ENCODE results near the gene IQCF5.
"Not testable (repeated sequence)": the region's sequence is repeated elsewhere in the genome, so short reads cannot be mapped to it uniquely, and the experiment has no call there.

Gene IQCF5

DNA sequence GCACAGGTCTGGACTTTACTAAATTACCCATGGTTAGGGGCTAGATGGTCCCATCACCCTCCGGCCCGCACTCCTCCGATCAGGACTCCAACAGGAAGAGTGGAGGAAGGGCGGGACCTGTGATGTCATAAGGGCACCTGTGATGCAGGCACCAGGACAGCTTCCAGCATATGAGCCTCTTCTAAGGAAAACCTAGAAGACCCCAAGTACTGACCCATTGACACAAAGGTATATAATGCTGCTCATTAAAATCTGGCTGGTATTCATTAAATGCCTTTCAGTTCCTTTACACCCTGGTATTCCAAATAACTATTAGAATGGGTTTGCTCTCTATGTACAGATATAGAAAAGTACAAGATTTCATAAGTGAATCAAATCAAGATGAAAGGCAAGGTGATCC is at the start of gene IQCF5:
IQCF5 (minus strand) TSS at position 101 of the 400 bp plus-strand sequence; CDS start at position 31, 70 bp downstream.
- H3K4me1 ChIP-seq (ENCODE audit: insufficient read depth, insufficient read length) = peaks cover 5% of the 10 kb centered on the region
- H3K4me3 ChIP-seq (ENCODE audit: insufficient read length, low read depth) = no peak within 1 kb of the TSS
- no peak within 1 kb of the TSS for H3K9ac ChIP-seq (ENCODE audit: insufficient read length, low read depth)
- H3K9me3 ChIP-seq (ENCODE audit: insufficient read depth, low read length) = no peaks in the 10 kb centered on the region
- no peak for DNase-seq (ENCODE audit: low read depth, low spot score)
- no peak for TF ChIP-seq SUZ12 (IDR thresholded peaks at IDR 0.05; ENCODE audit: extremely low read depth, insufficient read depth, insufficient read length)
- no peak for TF ChIP-seq YY1 (IDR thresholded peaks at IDR 0.05; ENCODE audit: insufficient read depth, insufficient read length)
- no peak for TF ChIP-seq ZNF274 (IDR thresholded peaks at IDR 0.05; ENCODE audit: low read depth, low read length)
- H3K36me3 ChIP-seq (ENCODE audit: insufficient read depth, insufficient read length, low read length) = no peaks in the 10 kb centered on the region
- no peaks in the 10 kb centered on the region for H3K27me3 ChIP-seq (ENCODE audit: insufficient read depth, insufficient read length)

DNA sequence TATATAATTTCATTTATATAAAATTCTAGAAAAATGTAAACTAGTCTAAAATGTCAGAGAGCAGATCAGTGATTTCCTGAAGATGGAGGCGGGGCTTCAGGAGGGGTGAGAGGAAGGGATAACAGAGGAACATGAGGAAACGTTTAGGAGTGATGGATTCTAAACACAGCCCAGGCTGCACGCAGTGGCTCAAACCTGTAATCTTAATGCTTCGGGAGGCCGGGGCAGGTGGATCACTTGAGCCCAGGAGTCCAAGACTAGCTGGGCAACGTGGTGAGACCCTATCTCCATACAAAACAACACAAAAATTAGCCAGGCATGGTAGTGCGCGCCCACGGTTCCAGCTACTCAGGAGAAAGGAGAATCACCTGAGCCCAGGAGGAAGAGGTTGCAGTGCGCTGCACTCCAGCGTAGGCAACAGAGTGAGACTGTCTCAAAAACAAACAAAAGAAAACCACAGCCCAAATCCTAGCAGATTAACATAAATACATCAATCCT is 45.7 kb upstream of the IQCF5 start:
- no peaks in the 10 kb centered on the region for H3K4me1 ChIP-seq (ENCODE audit: insufficient read depth, insufficient read length)
- no peak for DNase-seq (ENCODE audit: low read depth, low spot score)
- H3K36me3 ChIP-seq (ENCODE audit: insufficient read depth, insufficient read length, low read length) = no peaks in the 10 kb centered on the region
- H3K27me3 ChIP-seq (ENCODE audit: insufficient read depth, insufficient read length) = no peaks in the 10 kb centered on the region
- no peak overlapping the region for H3K4me3 ChIP-seq (ENCODE audit: insufficient read length, low read depth)
- H3K9ac ChIP-seq (ENCODE audit: insufficient read length, low read depth) = no peak overlapping the region
- H3K9me3 ChIP-seq (ENCODE audit: insufficient read depth, low read length) = no peaks in the 10 kb centered on the region
- TF ChIP-seq SUZ12 (IDR thresholded peaks at IDR 0.05; ENCODE audit: extremely low read depth, insufficient read depth, insufficient read length) (no peak), ZNF274 (IDR thresholded peaks at IDR 0.05; ENCODE audit: low read depth, low read length) (no peak), YY1 (IDR thresholded peaks at IDR 0.05; ENCODE audit: insufficient read depth, insufficient read length) (no peak)

DNA sequence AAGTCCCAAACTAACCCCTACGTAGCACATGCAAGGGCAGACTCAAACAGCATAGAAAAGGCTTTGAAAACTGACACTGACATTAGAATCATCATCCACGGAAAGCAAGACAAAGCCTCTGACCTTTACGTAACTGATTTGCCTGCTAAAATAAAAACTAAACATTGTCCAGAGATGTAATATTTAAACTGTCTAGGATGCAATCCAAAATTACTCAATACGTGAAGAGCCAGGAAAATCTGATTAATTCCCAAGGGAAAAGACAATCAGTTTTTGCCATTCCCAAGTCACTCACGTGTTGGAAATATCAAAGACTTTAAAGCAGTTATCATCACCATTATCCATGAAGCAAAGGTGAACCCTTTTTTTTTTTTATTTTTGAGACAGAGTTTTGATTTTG is 41.0 kb upstream of the IQCF5 start:
- no peaks in the 10 kb centered on the region for H3K36me3 ChIP-seq (ENCODE audit: insufficient read depth, insufficient read length, low read length)
- no peak overlapping the region for H3K4me3 ChIP-seq (ENCODE audit: insufficient read length, low read depth)
- no peaks in the 10 kb centered on the region for H3K27me3 ChIP-seq (ENCODE audit: insufficient read depth, insufficient read length)
- TF ChIP-seq ZNF274 (IDR thresholded peaks at IDR 0.05; ENCODE audit: low read depth, low read length) (no peak), SUZ12 (IDR thresholded peaks at IDR 0.05; ENCODE audit: extremely low read depth, insufficient read depth, insufficient read length) (no peak), YY1 (IDR thresholded peaks at IDR 0.05; ENCODE audit: insufficient read depth, insufficient read length) (no peak)
- DNase-seq (ENCODE audit: low read depth, low spot score) = no peak
- no peak overlapping the region for H3K9ac ChIP-seq (ENCODE audit: insufficient read length, low read depth)
- H3K9me3 ChIP-seq (ENCODE audit: insufficient read depth, low read length) = no peaks in the 10 kb centered on the region
- H3K4me1 ChIP-seq (ENCODE audit: insufficient read depth, insufficient read length) = no peaks in the 10 kb centered on the region

DNA sequence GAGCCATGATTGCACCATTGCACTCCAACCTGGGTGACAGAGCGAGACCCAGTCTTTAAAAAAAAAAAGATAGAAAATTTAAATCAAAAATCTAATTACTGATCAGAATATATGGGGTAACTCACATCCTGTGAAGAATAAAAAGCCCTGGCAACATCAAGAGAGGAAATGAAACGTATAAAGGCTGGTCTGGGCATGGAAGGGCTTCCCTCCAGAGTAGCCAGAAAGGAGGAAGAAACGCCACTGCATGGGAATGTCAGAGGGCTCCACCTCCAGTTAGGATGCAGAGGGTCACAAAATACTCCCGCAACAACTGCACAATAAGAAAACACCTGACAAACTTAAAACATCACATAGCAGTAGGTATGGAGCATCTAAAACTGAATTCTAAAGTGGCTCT is 32.6 kb upstream of the IQCF5 start:
- Histone ChIP-seq H3K9me3 (ENCODE audit: insufficient read depth, low read length) (peaks cover 7% of the 10 kb centered on the region; the same call in 1 of the 2 replicates), H3K27me3 (ENCODE audit: insufficient read depth, insufficient read length) (no peaks in the 10 kb centered on the region), H3K4me3 (ENCODE audit: insufficient read length, low read depth) (no peak overlapping the region), H3K4me1 (ENCODE audit: insufficient read depth, insufficient read length) (no peaks in the 10 kb centered on the region), H3K36me3 (ENCODE audit: insufficient read depth, insufficient read length, low read length) (no peaks in the 10 kb centered on the region), H3K9ac (ENCODE audit: insufficient read length, low read depth) (no peak overlapping the region)
- TF ChIP-seq ZNF274 (IDR thresholded peaks at IDR 0.05; ENCODE audit: low read depth, low read length) = no peak
- no peak for TF ChIP-seq SUZ12 (IDR thresholded peaks at IDR 0.05; ENCODE audit: extremely low read depth, insufficient read depth, insufficient read length)
- TF ChIP-seq YY1 (IDR thresholded peaks at IDR 0.05; ENCODE audit: insufficient read depth, insufficient read length) = no peak
- no peak for DNase-seq (ENCODE audit: low read depth, low spot score)

DNA sequence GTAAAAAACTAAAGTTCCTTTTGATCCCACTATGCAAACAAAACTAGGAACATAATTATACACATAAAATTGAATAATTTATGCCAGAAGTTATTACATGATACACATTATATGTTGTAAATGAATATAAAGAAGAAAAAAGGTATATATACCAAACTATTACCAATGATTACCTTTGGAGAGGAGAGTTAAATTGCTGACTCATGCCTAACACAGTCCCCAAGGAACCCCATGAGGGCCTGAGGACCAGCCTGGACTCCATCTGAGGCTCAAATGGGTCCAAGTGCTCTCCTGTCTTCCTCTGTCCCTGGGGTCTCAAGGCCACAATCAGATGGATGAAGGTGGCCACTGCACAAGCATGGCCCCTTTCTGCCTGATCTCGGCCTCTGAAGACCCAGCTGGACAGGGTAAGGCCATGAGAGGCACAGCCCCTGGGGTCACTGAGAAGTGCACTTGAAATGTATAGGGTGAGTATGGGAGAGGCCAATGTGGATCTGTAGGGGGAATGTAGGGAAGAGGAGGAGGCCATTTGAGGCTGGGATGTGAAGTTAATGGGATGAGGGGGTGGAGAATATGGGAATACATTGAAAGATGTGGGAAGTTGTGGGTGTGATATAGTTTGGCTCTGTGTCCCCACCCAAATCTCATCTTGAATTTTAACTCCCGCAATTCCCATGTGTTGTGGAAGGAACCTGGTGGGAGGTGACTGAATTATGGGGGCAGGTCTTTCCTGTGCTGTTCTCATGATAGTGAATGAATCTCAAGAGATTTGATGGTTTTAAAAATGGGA is 28.8 kb upstream of the IQCF5 start:
- Histone ChIP-seq H3K36me3 (ENCODE audit: insufficient read depth, insufficient read length, low read length) (no peaks in the 10 kb centered on the region), H3K9ac (ENCODE audit: insufficient read length, low read depth) (no peak overlapping the region), H3K4me1 (ENCODE audit: insufficient read depth, insufficient read length) (no peaks in the 10 kb centered on the region), H3K9me3 (ENCODE audit: insufficient read depth, low read length) (peaks cover 7% of the 10 kb centered on the region; the same call in 1 of the 2 replicates), H3K4me3 (ENCODE audit: insufficient read length, low read depth) (no peak overlapping the region), H3K27me3 (ENCODE audit: insufficient read depth, insufficient read length) (no peaks in the 10 kb centered on the region)
- TF ChIP-seq ZNF274 (IDR thresholded peaks at IDR 0.05; ENCODE audit: low read depth, low read length) (no peak), SUZ12 (IDR thresholded peaks at IDR 0.05; ENCODE audit: extremely low read depth, insufficient read depth, insufficient read length) (no peak), YY1 (IDR thresholded peaks at IDR 0.05; ENCODE audit: insufficient read depth, insufficient read length) (no peak)
- no peak for DNase-seq (ENCODE audit: low read depth, low spot score)

DNA sequence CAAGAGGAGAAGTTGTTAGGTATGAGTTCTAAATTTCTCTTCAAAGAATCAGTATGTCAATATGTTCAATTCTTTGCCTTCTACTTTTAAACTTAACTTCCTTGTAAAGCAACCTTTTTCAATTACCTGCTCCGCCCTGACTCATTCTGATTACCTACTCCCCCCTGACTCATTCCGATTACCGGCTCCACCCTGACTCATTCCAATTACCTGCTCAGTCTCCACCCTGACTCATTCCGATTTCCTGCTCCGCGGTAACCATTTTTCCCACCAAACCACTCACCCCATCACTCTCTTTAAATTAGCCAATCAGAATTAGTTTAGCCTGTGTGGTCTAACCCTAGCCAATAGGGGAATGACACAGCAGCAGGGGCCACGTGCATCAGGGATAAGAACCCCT is 27.0 kb upstream of the IQCF5 start:
- not testable (repeated sequence) for DNase-seq (ENCODE audit: low read depth, low spot score); H3K9ac ChIP-seq (ENCODE audit: insufficient read length, low read depth); H3K4me3 ChIP-seq (ENCODE audit: insufficient read length, low read depth); H3K36me3 ChIP-seq (ENCODE audit: insufficient read depth, insufficient read length, low read length); H3K27me3 ChIP-seq (ENCODE audit: insufficient read depth, insufficient read length); H3K4me1 ChIP-seq (ENCODE audit: insufficient read depth, insufficient read length)
- H3K9me3 ChIP-seq (ENCODE audit: insufficient read depth, low read length) = peaks cover 12% of the 10 kb centered on the region; the same call in 1 of the 2 replicates

DNA sequence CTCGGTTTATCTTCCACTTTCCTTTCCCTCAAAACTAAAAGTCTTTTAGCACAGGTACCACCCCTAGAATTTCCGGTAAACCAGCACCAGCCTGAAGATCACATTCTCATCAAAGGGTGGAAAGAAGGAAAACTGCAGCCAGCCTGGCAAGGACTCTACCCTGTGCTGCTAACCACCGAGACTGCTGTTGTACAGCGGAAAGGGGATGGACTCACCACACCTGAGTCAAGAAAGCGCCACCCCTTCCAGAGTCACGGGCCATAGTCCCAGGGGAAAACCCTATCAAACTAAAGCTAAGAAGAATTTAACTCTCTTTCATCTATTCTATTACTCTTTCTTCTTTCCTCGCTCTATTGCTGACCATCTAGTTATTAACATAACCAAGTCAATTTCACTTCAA is 24.6 kb upstream of the IQCF5 start:
- H3K9ac ChIP-seq (ENCODE audit: insufficient read length, low read depth); H3K4me3 ChIP-seq (ENCODE audit: insufficient read length, low read depth); H3K4me1 ChIP-seq (ENCODE audit: insufficient read depth, insufficient read length); H3K27me3 ChIP-seq (ENCODE audit: insufficient read depth, insufficient read length); H3K36me3 ChIP-seq (ENCODE audit: insufficient read depth, insufficient read length, low read length); DNase-seq (ENCODE audit: low read depth, low spot score): not testable (repeated sequence)
- peaks cover 11% of the 10 kb centered on the region; the same call in 1 of the 2 replicates for H3K9me3 ChIP-seq (ENCODE audit: insufficient read depth, low read length)
